DMS53 treated with DMSO at 0.1 percent for 48 hours (cell line): ENCODE results near the gene DGKB.
"Not testable (repeated sequence)": the region's sequence is repeated elsewhere in the genome, so short reads cannot be mapped to it uniquely, and the experiment has no call there.

Experiments used
- DNase-seq: peaks from one replicate; lab custom pipeline; 2025; ENCODE audit not compliant: unreplicated experiment; lab: John Stamatoyannopoulos, UW

DGKB gene

DNA sequence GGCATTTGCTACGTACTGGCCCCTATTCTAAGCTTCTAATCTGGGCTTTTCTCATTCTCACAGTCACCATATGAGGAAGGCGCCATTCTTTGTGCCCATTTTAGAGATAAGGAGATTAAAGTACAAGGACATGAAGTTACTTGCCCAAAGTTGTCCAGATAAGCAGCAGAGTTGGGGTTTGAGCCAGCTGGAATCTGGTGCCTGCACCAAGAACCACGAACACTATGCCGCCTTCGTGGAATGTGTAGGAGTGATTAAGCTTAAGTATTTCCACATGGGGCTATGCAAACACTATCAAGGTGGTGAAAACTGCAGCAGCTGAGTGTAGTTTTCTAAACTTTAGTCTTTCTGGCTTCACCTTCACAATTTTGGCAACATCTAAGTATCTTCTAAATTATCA is 570.4 kb downstream of the DGKB start:
- no peak for DNase-seq

DNA sequence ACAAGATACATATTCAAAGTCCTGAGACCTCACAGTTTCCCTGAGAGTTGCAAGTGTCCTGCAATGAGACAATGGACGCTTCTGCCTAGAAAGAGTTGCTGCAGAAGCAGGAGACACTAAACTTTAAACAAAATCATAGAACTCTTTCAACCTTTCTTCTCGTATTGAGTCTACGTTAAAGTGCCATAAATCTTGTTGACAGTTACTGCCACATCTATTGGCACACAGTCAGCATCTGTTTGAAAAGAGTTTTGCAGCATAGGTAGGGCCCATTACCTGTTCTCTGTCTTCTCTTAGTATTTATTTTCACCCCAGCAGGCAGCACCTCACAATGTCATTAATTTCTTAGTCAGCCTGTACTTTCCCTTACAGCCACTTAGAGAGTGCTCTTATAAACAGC is 577.8 kb downstream of the DGKB start:
- DNase-seq: no peak

DNA sequence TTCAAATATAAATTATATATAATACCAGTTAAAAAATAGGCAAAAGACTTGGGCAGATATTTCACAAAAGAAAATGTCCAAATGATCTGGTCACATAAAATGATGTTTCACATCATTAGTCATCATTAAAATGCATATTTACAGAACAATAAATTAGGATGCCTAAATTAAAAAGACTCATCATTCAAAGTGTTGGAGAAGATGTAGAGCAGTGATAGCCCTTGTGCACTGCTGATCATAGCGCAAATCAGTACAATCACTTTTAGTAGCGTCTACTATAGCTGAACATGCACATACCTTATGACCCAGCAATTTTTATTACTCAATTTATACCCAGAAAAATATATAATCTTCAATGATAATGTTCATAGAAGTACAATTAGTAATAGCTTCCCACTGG is 579.8 kb downstream of the DGKB start:
- DNase-seq: no peak

DNA sequence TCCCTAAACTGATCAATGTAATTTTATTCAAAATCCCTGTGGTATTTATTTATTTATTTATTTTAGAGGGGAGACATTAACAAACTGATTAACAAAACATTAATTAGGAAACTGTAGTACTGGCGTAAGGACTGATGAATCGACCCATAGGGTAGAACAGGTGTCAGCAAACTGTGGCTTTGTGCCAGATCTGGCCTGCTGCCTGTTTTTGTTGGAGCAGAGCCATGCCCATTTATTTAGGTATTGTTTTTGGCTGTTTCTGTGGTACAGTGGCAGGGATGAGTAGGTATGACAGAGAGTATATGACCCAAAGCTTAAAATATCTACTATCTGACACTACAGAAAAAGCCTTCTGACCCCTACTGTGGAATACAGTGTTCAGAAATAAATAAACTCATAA is 580.6 kb downstream of the DGKB start:
- DNase-seq: peak; percentile 9

DNA sequence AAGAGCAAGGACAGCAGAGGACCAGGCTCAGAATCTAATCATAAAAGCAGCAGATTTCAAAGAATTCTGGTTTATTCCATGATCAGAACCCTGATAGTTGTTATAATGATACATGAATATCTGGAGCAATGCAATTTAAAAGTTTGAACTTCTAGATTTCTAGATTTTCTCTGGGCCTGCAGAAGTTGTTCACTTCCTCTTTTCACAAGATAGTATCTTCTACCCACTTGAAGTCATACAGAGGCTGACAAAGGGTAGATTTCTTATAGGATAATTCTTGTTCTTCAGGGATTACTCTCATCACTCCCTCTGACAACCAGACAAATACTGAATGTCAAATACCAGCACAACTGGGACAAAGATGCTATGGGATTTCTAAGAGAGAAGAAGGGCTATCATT is 593.1 kb downstream of the DGKB start:
- no peak for DNase-seq

DNA sequence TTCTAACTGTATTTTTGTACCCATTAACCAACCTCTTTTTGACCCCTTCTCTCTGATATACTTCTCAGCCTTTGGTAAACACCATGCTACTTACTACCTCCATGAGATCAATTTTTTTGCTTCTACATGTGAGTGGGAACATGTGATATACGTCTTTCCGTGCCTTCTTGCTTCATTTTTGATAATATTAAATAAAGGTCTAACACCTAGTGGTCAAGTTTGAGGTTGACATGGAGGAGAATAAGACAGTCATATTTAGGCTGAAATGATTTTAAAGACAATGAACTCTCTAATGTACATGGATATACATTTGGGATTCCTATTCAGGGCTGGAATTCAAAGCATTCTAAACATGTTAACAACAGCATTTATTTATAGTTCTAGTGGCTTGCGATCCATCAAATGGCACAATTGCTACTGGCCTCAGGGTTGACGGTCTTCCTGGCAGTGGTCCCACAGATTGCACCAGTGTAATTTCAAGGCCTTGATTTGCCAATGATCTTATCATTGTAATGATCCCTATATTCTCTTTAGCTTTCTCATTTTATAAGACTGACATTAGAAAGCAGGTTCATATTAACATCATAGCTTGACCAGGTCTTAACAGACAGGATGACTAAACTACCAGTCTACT is 597.2 kb downstream of the DGKB start:
- no peak for DNase-seq

DNA sequence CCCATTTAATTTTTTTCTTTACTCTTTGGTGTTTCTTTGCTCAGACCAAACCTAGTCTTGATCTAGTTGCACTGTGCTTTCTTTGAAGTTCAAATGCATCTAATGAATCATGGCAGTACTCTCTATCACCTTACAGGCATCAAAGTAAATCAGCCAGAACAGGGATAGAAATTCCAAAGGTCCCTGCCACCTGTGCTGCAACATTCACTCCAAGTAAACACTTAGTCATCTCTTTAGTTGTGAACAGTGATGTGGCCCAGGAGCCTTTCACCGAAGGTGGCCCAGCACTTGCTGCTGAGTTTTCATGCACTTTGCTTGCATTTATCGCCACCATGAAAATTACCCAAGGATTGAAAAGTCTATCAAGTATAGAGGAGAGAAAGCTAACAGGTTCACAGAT is 599.0 kb downstream of the DGKB start:
- peak; percentile 91 for DNase-seq

DNA sequence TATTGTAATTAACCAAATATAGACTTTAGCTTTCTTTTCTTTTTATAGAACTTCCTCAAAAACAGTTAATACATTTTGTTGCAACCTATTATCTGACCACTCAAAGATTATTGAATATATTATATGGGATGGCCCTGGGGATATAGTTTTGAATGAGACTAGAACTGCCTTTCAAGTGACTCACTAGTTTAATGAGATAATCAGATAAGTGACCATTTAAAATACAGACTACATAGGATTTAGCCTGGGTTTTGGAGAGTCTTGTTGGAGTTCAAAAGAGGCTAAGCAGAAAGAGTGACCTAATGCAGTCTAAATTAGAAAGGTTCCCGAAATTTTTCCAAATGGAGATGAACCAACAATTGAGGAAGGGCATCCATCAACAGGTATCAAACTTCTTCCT is 607.9 kb downstream of the DGKB start:
- DNase-seq: no peak

DNA sequence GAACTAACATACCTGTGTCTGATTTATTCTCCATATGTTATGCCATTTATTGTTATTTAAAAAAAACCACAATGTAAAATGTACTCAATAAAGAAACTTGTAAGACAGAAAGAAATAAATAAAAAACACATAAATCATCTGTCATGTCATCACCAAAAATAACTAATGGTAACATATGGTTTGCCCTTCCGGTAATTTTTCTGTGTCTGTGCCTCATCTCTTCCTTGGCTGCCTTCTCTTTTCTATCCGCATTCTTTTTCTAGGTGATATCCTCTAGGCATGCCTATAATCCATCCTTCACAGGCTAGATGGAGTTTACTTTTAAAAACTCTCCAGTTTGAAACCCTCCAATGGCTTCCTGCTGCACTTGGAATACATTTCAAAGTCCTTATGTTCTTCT is 609.1 kb downstream of the DGKB start:
- DNase-seq: no peak

DNA sequence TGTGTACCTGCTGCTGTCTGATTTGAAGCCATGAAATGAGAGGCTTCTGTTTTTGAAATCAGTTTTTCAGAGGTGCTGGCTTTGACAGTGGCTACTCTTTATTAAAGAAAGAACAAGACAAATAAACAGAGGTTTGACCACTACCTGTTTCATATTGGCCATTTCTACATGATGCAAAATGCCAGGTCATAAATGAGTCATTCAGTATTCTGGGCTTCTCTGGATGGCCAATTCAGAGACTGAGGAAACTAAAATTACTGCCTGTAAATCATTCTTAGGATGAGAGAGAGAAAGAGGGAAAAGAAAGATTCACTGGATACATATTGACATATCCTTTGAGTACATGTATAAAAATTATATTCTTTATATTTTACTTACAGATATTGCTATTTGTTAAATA is 609.8 kb downstream of the DGKB start:
- no peak for DNase-seq

DNA sequence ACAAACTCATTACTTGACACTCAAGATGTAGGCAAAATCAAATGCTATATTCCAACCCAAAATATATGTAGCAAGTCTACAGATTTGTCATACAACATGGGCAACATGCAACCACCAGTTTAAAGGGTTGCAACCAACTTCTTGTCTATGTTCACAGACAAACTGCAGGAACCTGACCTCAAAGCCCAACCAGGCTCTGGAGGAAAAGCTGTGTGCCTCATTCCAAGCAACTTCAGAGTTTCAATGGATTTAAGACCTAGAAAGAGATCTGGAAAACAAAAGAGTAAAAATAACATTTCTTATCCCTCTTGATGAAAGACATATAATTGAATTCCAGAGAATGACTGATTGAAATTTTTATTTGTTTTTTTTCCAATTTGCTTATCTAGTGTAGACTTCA is 612.6 kb downstream of the DGKB start:
- no peak for DNase-seq

DNA sequence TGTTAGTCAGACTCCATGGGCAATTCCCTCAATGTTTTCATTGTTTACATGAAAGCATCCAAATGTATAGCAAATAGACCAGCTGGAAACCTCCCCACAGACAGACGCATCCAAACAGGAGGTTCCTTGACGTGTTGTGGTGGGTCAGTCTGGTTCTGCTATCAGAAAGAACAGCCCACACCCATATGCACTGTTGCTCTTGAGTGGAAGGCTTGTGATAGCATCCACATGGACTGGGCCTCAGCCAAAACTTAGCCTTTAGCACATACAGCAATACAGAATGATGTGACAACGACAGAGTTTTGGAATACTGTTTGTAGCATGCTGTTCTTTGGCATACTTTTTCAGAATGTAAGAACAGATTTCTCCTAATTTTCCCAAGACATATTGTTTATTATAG is 613.9 kb downstream of the DGKB start:
- no peak for DNase-seq

DNA sequence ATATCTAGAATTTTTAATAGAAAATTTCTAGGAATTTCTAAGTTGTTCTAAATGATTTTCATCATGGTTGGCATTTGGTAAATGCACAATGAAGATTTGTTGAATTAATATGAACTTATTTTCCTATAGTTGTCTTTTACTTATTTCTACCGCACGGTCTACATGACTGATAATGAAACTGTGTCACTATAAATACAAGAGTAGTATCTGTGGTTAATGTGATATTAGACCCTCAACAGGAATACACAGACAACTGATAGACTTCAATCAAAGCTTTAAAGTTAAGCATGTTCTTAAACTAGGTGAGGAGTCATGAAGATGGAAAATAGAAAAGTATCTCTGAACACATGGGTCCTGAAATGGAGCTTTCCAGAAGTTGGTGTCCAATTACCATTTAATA is 615.2 kb downstream of the DGKB start:
- no peak for DNase-seq

DNA sequence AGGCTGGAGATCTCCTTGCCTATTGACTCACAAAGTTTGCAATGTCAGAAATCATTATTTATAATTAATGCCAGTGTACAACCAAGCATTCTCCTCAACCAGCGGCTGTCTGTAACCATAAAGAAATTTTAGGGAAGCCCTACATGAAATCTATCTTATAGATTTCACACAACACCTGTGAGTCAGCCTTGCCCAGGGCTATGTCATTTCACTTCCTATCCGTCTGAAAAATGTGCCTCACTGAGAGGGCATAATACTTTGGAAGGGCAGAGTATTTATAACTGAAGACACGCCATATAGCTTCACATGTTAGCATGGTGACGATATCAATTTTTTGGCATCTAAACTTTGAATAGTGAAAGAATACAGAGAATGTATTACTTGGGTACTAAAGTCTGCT is 616.5 kb downstream of the DGKB start:
- DNase-seq: no peak

DNA sequence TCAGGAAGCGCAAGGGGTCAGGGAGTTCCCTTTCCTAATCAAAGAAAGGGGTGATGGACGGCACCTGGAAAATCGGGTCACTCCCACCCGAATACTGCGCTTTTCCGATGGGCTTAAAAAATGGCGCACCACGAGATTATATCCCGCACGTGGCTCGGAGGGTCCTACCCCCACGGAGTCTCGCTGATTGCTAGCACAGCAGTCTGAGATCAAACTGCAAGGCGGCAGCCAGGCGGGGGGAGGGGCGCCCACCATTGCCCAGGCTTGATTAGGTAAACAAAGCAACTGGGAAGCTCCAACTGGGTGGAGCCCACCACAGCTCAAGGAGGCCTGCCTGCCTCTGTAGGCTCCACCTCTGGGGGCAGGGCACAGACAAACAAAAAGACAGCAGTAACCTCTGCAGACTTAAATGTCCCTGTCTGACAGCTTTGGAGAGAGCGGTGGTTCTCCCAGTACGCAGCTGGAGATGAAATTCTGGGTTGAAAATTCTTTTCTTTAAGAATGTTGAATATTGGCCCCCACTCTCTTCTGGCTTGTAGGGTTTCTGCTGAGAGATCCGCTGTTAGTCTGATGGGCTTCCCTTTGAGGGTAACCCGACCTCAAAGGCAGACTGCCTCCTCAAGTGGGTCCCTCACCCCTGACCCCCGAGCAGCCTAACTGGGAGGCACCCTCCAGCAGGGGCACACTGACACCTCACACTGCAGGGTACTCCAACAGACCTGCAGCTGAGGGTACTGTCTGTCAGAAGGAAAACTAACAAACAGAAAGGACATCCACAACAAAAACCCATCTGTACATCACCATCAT is 623.3 kb downstream of the DGKB start:
- DNase-seq: not testable (repeated sequence)

DNA sequence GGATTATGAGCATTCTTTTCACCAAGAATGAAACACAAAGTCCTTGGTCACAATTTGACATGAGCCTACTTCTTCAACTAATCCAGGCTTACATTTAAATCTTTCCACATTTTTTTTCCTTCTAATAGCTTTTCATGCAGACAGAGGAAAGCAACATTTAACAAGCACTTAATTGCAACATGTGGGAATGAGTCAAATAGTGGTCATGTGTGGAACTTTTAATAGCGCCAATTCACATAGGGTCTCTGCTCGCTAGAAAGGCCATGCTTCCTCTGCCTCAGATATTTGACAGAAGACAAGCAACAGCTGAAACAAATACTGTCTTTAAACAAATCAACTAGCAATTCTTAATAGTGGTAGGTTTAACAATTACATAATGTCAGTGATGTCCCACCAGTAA is 627.2 kb downstream of the DGKB start:
- no peak for DNase-seq

DNA sequence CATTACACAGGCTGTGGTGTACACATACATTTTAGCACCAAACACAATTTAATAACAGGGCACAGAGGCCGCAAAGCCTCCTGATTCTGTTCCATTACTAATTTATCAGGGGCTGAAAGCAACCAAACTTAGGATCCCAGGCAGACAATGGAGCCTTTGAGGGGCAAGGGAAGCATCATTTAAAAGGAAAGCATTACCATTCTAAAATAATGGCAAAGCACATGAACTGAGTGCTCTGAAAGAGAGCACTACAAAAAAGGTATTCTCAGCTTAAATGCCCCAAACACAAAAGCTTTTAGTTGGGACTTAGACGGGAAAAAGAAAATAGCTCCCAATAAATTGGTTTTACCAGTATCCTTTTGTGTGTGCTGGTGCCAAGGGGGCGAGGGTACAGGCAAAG is 631.1 kb downstream of the DGKB start:
- no peak for DNase-seq

DNA sequence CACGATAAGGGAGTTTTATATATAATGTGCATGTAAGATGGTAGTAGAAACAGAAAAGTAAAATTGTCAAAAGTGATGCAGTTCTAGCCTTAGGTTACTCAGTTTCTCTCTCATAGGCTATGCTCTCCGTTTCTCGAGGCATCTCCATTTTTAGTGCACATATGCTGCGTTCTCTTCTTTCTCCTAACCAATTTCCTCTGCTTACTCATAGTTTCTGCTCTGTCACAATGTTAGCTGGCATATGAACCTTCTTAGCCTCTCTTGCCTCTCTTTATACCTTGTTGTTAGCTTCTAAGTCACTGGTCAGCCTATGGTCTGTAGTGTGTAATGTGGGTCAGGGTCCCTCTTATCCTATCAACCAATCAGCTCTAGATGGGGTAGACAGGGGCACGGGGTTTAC is 632.5 kb downstream of the DGKB start:
- DNase-seq: no peak

DNA sequence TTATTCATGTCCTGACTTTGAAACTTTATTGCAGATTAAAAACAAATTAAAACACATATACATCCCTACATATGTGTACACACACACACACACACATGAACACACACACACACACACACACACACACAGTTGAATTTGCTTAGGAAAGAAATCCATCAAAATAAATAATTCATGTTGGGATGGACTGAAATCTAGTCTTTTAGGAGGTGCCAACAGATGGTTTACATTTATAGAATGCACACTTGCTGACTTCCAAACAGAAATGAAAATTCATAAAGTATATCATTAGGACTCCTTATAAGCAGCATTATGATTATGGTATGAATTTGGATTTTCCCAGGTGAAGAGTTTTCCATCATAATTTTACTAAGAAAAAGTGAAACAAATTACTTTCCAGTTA is 642.5 kb downstream of the DGKB start:
- DNase-seq: no peak

DNA sequence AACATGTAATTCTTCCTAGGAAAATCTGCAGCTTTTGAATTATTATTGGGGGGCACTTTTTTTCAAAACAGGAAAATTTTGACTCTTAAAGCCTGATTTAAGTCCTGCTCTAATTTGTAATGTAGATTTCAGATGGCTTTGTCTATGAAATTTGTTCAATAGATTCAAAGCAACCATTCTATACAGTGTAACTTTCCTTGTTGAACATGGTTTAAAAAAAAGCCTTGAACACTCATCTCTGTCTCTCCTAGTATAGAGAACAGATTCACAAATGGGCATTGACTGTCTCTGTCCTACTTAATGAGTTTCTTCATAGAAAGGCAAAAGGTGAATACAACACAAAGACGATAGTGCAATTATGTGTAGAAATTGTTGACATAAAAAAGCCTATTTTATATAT is 643.7 kb downstream of the DGKB start:
- no peak for DNase-seq

DNA sequence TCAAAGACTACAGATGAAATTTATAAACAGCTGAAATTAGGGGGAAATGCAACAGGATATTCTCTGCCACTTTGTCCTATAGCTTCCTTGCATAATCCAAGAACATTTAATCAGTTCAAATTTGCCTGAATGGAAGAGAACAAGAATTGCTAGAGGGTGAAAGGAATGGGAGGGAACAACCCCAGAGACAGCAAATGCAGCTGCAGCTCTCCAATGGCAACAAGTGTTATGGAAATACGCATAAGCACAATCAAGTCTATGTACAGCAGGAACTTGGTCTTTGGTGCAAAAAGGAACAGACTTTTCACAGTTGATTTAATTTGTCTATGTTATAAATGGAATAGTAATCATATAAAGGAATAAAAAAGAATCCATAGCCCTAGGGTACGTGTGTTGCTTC is 644.1 kb downstream of the DGKB start:
- no peak for DNase-seq

DNA sequence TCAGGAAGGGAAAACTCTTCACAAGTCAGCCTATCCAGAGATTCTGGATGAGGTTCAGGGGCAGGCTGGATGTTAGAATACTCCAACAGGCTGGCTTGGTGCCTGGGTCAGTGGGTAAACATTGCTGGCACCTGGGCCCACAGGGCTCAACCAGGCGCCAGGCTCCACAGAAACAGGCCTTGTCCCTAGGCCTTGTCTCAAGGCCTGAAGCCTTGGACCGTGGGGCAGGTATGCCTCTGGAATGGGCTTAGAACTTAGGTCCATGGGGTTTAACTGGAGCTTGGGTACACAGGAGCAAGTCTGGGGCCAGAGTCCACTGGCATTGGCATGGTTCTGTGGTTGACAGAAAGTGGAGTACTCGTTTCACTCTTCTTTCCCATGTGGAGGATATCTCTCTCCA is 650.1 kb downstream of the DGKB start:
- DNase-seq: no peak

DNA sequence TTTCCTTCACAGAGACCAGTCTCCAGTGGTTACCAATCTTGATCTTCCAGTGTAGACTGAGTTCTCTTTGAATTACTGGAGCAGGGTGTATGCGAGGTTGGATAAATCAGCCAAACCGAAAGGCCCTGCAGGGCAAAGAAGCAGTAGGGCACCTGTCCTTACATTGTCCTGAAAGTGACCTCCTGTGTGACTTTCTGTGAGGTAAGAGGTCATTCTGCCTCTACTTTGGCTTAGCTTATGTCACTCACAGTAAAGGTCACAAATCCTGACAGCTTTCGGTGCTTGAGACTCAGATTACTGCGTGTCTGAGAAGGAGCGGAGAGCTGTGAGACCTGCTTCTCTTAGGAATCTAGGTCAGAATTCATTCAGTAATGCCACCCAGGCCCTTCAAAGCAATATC is 660.4 kb downstream of the DGKB start:
- no peak for DNase-seq
